A549 (cell line): ENCODE data around the gene MRPL42. TPM values are rescaled to one million over a fixed set of nuclear protein-coding genes. Genes with fewer than 3 reads are reported as not detected.

ENCODE experiments used
- ATAC-seq, 2 experiments: fragments of 200-7000 bp in 1 of 2; fragments of >200 bp in 1 of 2; cut with Nextera tagmentation in 1 of 2; cut with Tn5 transposase in 1 of 2; 3 replicates each; pipeline versions ENCODE4 v1.8.0 to v1.9.1; 2018 to 2020; ENCODE audit warnings: mild to moderate bottlenecking in 1 of 2, moderate library complexity in 1 of 2
- CTCF ChIA-PET: fragments of 300-600 bp; sonication (Branson Sonifier 250); formaldehyde crosslinking; extraction: SDS; loops from one replicate; lab custom pipeline; 2021; ENCODE audit warnings: antibody characterized with exemption, inconsistent platforms; lab: Yijun Ruan, JAX
- POLR2A ChIA-PET: fragments of 350-600 bp; formaldehyde crosslinking; extraction: SDS; loops from one replicate; lab custom pipeline; 2021; ENCODE audit warnings: antibody characterized with exemption, inconsistent platforms; lab: Yijun Ruan, JAX
- DNase-seq, 2 experiments: peaks; one replicate each; pipeline versions ENCODE4 v3.0.0 to v3.0.0-alpha.2; 2011 to 2016; ENCODE audit warnings: low read depth in 1 of 2, low spot score in 1 of 2
- FAIRE-seq: peaks from 2 replicates; lab custom pipeline; 2011; peaks lifted over from hg19 to GRCh38; lab: Jason Lieb, UNC
- H3K27ac ChIP-seq, 2 experiments: fragments of >200 bp; sonication (Bioruptor Twin); formaldehyde crosslinking; 3 replicates each; pipeline ENCODE4 v1.5.1; 2016 to 2017
- H3K4me1 ChIP-seq: fragments of >200 bp; sonication (Bioruptor Twin); formaldehyde crosslinking; 3 replicates; pipeline ENCODE4 v1.6.1; 2016
- H3K4me2 ChIP-seq: fragments of >200 bp; sonication (Bioruptor Twin); formaldehyde crosslinking; 3 replicates; pipeline ENCODE4 v1.6.1; 2016
- H3K4me3 ChIP-seq: fragments of >200 bp; sonication (Bioruptor Twin); formaldehyde crosslinking; 3 replicates; pipeline ENCODE4 v1.5.1; 2016
- H3K9me3 ChIP-seq: fragments of >200 bp; sonication (Bioruptor Twin); formaldehyde crosslinking; 3 replicates; pipeline ENCODE4 v1.6.1; 2016
- CBX2 ChIP-seq: fragments of 200-600 bp; sonication (generic); IDR thresholded peaks from 2 replicates; pipeline ENCODE4 v1.6.1; 2016; ENCODE audit warnings: low read depth, mild to moderate bottlenecking, borderline replicate concordance
- CBX8 ChIP-seq: fragments of 200-600 bp; sonication (generic); IDR thresholded peaks from 2 replicates; pipeline ENCODE4 v1.6.1; 2016
- EP300 ChIP-seq, 2 experiments: fragments of >200 bp; sonication (Bioruptor Twin); formaldehyde crosslinking; IDR thresholded peaks; 2 replicates in 1 of 2; 3 replicates in 1 of 2; pipeline ENCODE4 v1.6.1; 2016 to 2017
- FOXS1 ChIP-seq: fragments of 250-450 bp; sonication (Bioruptor Pico); IDR thresholded peaks from 2 replicates; pipeline ENCODE4 v1.5.0; 2020; ENCODE audit warnings: mild to moderate bottlenecking, moderate library complexity
- HEYL ChIP-seq: fragments of 250-450 bp; sonication (Bioruptor Pico); IDR thresholded peaks from 2 replicates; pipeline ENCODE4 v1.8.0; 2021; ENCODE audit warnings: mild to moderate bottlenecking, moderate library complexity
- KDM5A ChIP-seq: fragments of 200-600 bp; sonication (generic); IDR thresholded peaks from 2 replicates; pipeline ENCODE4 v1.6.1; 2016; ENCODE audit warnings: antibody characterized with exemption, mild to moderate bottlenecking
- MAZ ChIP-seq: fragments of 150-350 bp; IDR thresholded peaks from 2 replicates; pipeline ENCODE4 v1.6.1; 2014; ENCODE audit warnings: antibody characterized with exemption, low read depth, low read length, borderline replicate concordance
- NFE2L2 ChIP-seq: fragments of 150-350 bp; conservative IDR thresholded peaks from 2 replicates; pipeline ENCODE4 v1.6.1; 2014; ENCODE audit warnings: low read length
- NPAS2 ChIP-seq: fragments of 250-450 bp; sonication (Bioruptor Pico); IDR thresholded peaks from 2 replicates; pipeline ENCODE4 v1.8.0; 2022; ENCODE audit warnings: mild to moderate bottlenecking, moderate library complexity, borderline replicate concordance
- NR3C1 ChIP-seq: fragments of >200 bp; sonication (Bioruptor Twin); formaldehyde crosslinking; IDR thresholded peaks from 3 replicates; pipeline ENCODE4 v1.6.1; 2017
- PHF8 ChIP-seq: fragments of 200-600 bp; sonication (generic); IDR thresholded peaks from 2 replicates; pipeline ENCODE4 v1.6.1; 2016; ENCODE audit warnings: low read depth, mild to moderate bottlenecking, antibody characterized with exemption, moderate library complexity, borderline replicate concordance
- POLR2A ChIP-seq: IDR thresholded peaks from 2 replicates; pipeline ENCODE4 v1.6.1; 2012; ENCODE audit warnings: mild to moderate bottlenecking, low read length
- RARB ChIP-seq: fragments of 250-450 bp; sonication (Bioruptor Pico); IDR thresholded peaks from 2 replicates; pipeline ENCODE4 v1.8.0; 2021; ENCODE audit warnings: mild to moderate bottlenecking, moderate library complexity
- RCOR1 ChIP-seq: fragments of 150-350 bp; IDR thresholded peaks from 2 replicates; pipeline ENCODE4 v1.6.1; 2014; ENCODE audit warnings: antibody characterized with exemption, low read length, low read depth
- RFX5 ChIP-seq: fragments of 450-650 bp; IDR thresholded peaks from 2 replicates; pipeline ENCODE4 v1.7.1; 2014; ENCODE audit warnings: antibody characterized with exemption, mild to moderate bottlenecking, moderate library complexity
- SMC3 ChIP-seq: fragments of >200 bp; sonication (Bioruptor Twin); formaldehyde crosslinking; IDR thresholded peaks from 3 replicates; pipeline ENCODE4 v1.6.1; 2018; ENCODE audit warnings: inconsistent platforms
- SREBF2 ChIP-seq: fragments of 450-650 bp; IDR thresholded peaks from 2 replicates; pipeline ENCODE4 v1.6.1; 2014; ENCODE audit warnings: mild to moderate bottlenecking, moderate library complexity
- TFCP2L1 ChIP-seq: fragments of 250-450 bp; sonication (Bioruptor Pico); IDR thresholded peaks from 2 replicates; pipeline ENCODE4 v1.5.0; 2021; ENCODE audit warnings: mild to moderate bottlenecking
- ZC3H11A ChIP-seq: fragments of 450-650 bp; IDR thresholded peaks from 2 replicates; pipeline ENCODE4 v1.6.1; 2014; ENCODE audit warnings: antibody characterized with exemption, mild to moderate bottlenecking
- ZFP36 ChIP-seq: fragments of 450-650 bp; IDR thresholded peaks from 2 replicates; pipeline ENCODE4 v1.6.1; 2014; ENCODE audit warnings: borderline replicate concordance; ENCODE audit not compliant: partially characterized antibody
- ZNF302 ChIP-seq: fragments of 250-450 bp; sonication (Bioruptor Pico); IDR thresholded peaks from 2 replicates; pipeline ENCODE4 v1.9.0; 2021; ENCODE audit warnings: inconsistent platforms, mild to moderate bottlenecking, moderate library complexity
- ZSCAN20 ChIP-seq: fragments of 250-450 bp; sonication (Bioruptor Pico); IDR thresholded peaks from 2 replicates; pipeline ENCODE4 v1.8.0; 2022; ENCODE audit warnings: mild to moderate bottlenecking, moderate library complexity
- WGBS: methylation state at CpG from one replicate; pipeline ENCODE4 v1.1.6; 2017; ENCODE audit errors: missing lambda C conversion rate; 5-methylcytosine and 5-hydroxymethylcytosine counted together
- polyA plus RNA-seq, 4 experiments: library from polyadenylated mRNA; depleted of rRNA in 3 of 4; stranded (reverse); fragments of >200 nt; fragmentation: RNase III in 1 of 4; extraction: RNeasy Plus Mini Kit Qiagen cat#74134 plus additional on column Dnase treatment in 1 of 4; gene quantifications; 2 replicates in 3 of 4; 3 replicates in 1 of 4; pipeline ENCODE4 v1.2.3, GENCODE V29; 2011 to 2017
- TF ChIP-seq, protein P1 (sequence below): IDR thresholded peaks from 2 replicates; pipeline ENCODE4 v1.6.1; 2012
- TF ChIP-seq, protein P2 (sequence below): fragments of >200 bp; sonication (Bioruptor Twin); formaldehyde crosslinking; IDR thresholded peaks from 3 replicates; pipeline ENCODE4 v1.6.1; 2016
- TF ChIP-seq, protein P3 (sequence below): IDR thresholded peaks from 2 replicates; pipeline ENCODE4 v1.6.1; 2012
- TF ChIP-seq, protein P4 (sequence below): IDR thresholded peaks from 2 replicates; pipeline ENCODE4 v1.6.1; 2012; ENCODE audit warnings: low read depth, borderline replicate concordance
- TF ChIP-seq, protein P5 (sequence below): fragments of >200 bp; sonication (Bioruptor Twin); formaldehyde crosslinking; IDR thresholded peaks from 3 replicates; pipeline ENCODE4 v1.5.1; 2016
- TF ChIP-seq, protein P6 (sequence below): fragments of 250-450 bp; sonication (Bioruptor Pico); IDR thresholded peaks from 2 replicates; pipeline ENCODE4 v1.5.0; 2021; ENCODE audit warnings: mild to moderate bottlenecking, moderate library complexity, borderline replicate concordance

Gene MRPL42
- polyA plus RNA-seq, 2 of the 4 experiments (the other 2 are of a cell fraction): 73.6 to 201 TPM

DNA sequence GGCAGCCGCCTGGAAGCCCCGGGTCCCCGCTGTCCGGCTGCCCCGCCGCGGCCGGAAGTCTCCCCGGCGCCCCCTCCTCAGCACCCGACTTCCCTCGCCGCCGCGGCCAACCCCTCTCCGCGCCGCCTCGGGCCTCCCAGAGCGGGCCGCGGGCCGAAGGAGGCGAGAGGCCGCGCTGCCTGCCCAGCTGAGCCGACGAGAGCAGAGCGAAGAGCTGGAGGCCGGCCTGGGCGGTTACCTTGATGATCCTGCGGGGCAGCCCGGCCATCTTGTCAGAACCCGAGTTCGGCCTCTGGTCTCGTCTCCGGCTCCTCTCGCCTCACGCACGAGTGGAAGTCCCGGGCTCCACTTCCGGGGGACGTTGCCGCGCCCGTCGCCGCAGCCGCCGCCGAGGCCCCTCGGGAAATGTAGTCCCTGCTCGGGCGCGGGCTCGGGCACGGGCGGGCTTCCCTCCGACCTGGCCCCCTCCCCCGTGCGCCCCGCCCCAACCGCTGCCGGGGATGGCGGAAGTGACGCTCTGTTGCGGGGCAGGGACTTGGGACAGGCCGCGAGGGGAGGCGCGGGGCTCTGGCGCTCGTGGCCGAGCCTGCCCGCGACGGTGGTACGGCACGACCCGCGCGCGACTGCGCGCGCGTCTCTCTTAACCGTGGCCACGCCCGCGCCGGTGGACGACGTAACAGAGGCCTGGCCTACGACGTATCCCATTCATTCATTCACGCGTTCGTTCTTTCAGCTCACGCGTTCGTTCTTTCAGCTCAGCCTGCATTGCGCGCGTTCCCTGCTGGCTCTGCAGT, 25.5 kb upstream of the MRPL42 start, which contains the start of gene UBE2N (continued):
- TF ChIP-seq EP300 (IDR thresholded peaks at IDR 0.05): no peak
- no peak for TF ChIP-seq ZFP36
- TF ChIP-seq, protein P1, sequence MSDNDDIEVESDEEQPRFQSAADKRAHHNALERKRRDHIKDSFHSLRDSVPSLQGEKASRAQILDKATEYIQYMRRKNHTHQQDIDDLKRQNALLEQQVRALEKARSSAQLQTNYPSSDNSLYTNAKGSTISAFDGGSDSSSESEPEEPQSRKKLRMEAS: peak; percentile 92
- no peak for TF ChIP-seq FOXS1 (CRISPR knock-in tag)
- TF ChIP-seq SREBF2: no peak
- no peak for TF ChIP-seq NFE2L2
- peak; percentile 79 for TF ChIP-seq POLR2A
- peak; percentile 92 for TF ChIP-seq PHF8
- TF ChIP-seq, protein P2, sequence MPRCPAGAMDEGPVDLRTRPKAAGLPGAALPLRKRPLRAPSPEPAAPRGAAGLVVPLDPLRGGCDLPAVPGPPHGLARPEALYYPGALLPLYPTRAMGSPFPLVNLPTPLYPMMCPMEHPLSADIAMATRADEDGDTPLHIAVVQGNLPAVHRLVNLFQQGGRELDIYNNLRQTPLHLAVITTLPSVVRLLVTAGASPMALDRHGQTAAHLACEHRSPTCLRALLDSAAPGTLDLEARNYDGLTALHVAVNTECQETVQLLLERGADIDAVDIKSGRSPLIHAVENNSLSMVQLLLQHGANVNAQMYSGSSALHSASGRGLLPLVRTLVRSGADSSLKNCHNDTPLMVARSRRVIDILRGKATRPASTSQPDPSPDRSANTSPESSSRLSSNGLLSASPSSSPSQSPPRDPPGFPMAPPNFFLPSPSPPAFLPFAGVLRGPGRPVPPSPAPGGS: peak; percentile 78; the same call in 2 of the 3 replicates
- TF ChIP-seq, protein P3, sequence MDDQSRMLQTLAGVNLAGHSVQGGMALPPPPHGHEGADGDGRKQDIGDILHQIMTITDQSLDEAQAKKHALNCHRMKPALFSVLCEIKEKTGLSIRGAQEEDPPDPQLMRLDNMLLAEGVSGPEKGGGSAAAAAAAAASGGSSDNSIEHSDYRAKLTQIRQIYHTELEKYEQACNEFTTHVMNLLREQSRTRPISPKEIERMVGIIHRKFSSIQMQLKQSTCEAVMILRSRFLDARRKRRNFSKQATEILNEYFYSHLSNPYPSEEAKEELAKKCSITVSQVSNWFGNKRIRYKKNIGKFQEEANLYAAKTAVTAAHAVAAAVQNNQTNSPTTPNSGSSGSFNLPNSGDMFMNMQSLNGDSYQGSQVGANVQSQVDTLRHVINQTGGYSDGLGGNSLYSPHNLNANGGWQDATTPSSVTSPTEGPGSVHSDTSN: no peak
- peak; percentile 58; the same call in 1 of the 2 replicates for TF ChIP-seq KDM5A
- TF ChIP-seq ZSCAN20 (CRISPR knock-in tag): 0 out of 2 replicates have a peak, but pooled peaks have one; percentile 29
- TF ChIP-seq MAZ: 0 out of 2 replicates have a peak, but pooled peaks have one; percentile 68
- no peak for TF ChIP-seq SMC3
- TF ChIP-seq RFX5: peak; percentile 78
- no peak for TF ChIP-seq RARB (CRISPR knock-in tag)
- TF ChIP-seq TFCP2L1 (CRISPR knock-in tag): 0 out of 2 replicates have a peak, but pooled peaks have one; percentile 6
- TF ChIP-seq, protein P4, sequence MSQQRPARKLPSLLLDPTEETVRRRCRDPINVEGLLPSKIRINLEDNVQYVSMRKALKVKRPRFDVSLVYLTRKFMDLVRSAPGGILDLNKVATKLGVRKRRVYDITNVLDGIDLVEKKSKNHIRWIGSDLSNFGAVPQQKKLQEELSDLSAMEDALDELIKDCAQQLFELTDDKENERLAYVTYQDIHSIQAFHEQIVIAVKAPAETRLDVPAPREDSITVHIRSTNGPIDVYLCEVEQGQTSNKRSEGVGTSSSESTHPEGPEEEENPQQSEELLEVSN: peak; percentile 83
- TF ChIP-seq CBX2: no peak
- no peak for TF ChIP-seq NR3C1
- no peak for TF ChIP-seq NPAS2 (CRISPR knock-in tag)

DNA sequence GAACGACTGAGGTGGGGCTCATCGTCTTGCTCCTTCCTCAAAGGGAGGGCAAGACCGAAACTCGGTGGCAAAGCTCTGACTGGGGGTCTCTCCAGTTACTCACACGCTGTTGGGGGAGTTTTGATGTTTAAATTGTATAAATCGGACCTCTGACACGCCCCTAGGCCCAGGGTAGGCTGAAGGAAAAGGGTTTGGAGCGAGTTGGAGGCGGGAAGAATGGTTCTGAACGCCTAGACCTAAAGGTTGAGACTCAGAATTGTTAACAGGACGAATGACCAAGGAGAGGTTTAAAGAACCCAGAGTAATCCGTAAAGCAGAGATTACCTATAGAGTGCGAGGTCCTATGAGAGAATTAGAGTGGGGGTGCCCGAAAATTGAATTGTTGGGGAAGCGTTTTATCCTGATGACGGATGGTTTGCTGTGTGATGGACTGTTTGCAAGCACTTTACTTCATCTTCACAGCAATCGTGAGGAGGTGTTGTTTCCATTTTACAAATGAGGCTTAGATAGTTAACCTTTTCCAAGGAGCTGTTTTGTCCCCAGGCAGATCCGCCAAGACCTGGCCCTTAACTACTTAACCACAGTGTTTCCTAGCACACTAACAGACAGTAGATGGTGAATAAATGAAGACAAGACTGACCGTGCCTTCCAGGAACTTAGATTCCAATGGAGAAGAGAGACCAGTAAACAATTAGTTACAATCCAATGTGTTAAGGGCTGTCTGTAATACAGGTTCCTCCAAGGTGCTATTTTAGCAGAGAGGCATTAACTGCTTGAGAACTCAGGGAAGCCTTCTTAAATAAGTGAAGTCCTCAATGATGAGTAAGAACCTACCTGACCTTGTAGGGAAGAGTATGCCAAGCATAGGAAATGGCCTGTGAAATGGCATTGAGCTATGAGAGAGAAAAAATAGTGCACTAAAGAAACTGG, 24.6 kb upstream of the MRPL42 start:
- ChIA-PET CTCF (interaction anchor here (1.0 to 4.9 kb wide), 3 partner anchors 25 to 660 kb away, joined by 3 to 16 read pairs (median 5); partner anchors contain the start of gene MRPL42), POLR2A (interaction anchor here (0.6 to 1.3 kb wide), 5 partner anchors 25 to 1301 kb away, joined by 4 to 7 read pairs (median 5); partner anchors contain the start of gene MRPL42)
- 14% methylated on average over 19 of the region's 19 CpGs for WGBS
- no peaks in the 10 kb centered on the region for H3K9me3 ChIP-seq
- peaks cover 30% of the 10 kb centered on the region for H3K4me1 ChIP-seq
- ATAC-seq: peak in 1 of 2 experiments; percentile 46; a peak in 5 of 6 replicates
- no peak for FAIRE-seq
- peak overlapping the region; percentile 99 for H3K4me3 ChIP-seq
- H3K4me2 ChIP-seq: peak overlapping the region; percentile 98
- DNase-seq: no peak
- peak overlapping the region; percentile 94 to 98 for H3K27ac ChIP-seq
- TF ChIP-seq PHF8 (peak; percentile 22; the same call in 1 of the 2 replicates), ZC3H11A (0 out of 2 replicates have a peak, but pooled peaks have one; percentile 2), RARB (CRISPR knock-in tag) (no peak), HEYL (CRISPR knock-in tag) (no peak), ZNF302 (CRISPR knock-in tag) (no peak), RFX5 (no peak), CBX8 (no peak), RCOR1 (no peak)
- TF ChIP-seq, protein P4: no peak
- TF ChIP-seq, protein P5, sequence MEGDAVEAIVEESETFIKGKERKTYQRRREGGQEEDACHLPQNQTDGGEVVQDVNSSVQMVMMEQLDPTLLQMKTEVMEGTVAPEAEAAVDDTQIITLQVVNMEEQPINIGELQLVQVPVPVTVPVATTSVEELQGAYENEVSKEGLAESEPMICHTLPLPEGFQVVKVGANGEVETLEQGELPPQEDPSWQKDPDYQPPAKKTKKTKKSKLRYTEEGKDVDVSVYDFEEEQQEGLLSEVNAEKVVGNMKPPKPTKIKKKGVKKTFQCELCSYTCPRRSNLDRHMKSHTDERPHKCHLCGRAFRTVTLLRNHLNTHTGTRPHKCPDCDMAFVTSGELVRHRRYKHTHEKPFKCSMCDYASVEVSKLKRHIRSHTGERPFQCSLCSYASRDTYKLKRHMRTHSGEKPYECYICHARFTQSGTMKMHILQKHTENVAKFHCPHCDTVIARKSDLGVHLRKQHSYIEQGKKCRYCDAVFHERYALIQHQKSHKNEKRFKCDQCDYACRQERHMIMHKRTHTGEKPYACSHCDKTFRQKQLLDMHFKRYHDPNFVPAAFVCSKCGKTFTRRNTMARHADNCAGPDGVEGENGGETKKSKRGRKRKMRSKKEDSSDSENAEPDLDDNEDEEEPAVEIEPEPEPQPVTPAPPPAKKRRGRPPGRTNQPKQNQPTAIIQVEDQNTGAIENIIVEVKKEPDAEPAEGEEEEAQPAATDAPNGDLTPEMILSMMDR: no peak
- TF ChIP-seq, protein P1: no peak
- TF ChIP-seq, protein P6, sequence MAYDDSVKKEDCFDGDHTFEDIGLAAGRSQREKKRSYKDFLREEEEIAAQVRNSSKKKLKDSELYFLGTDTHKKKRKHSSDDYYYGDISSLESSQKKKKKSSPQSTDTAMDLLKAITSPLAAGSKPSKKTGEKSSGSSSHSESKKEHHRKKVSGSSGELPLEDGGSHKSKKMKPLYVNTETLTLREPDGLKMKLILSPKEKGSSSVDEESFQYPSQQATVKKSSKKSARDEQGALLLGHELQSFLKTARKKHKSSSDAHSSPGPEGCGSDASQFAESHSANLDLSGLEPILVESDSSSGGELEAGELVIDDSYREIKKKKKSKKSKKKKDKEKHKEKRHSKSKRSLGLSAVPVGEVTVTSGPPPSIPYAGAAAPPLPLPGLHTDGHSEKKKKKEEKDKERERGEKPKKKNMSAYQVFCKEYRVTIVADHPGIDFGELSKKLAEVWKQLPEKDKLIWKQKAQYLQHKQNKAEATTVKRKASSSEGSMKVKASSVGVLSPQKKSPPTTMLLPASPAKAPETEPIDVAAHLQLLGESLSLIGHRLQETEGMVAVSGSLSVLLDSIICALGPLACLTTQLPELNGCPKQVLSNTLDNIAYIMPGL (CRISPR knock-in tag): no peak
